GM13976 (cell line): ENCODE data around the gene RBM33.

Source experiments
- DNase-seq: peaks from one replicate; pipeline ENCODE4 v3.0.0; 2012; ENCODE audit warnings: low spot score
- in situ Hi-C: fragments of 300-500 bp; cut with MboI; formaldehyde crosslinking; loops from one replicate; pipeline ENCODE4 v1.12.0; 2022; ENCODE audit warnings: low sequenced_read_pairs, mixed read lengths, inconsistent platforms; ENCODE audit not compliant: unreplicated experiment
- TF ChIP-seq, protein P1 (sequence below): IDR thresholded peaks from 2 replicates; pipeline ENCODE4 v1.5.1; 2012; ENCODE audit warnings: borderline replicate concordance, mild to moderate bottlenecking; ENCODE audit not compliant: insufficient read depth; ENCODE audit errors: extremely low read depth, missing control alignments, control extremely low read depth

RBM33 gene

DNA sequence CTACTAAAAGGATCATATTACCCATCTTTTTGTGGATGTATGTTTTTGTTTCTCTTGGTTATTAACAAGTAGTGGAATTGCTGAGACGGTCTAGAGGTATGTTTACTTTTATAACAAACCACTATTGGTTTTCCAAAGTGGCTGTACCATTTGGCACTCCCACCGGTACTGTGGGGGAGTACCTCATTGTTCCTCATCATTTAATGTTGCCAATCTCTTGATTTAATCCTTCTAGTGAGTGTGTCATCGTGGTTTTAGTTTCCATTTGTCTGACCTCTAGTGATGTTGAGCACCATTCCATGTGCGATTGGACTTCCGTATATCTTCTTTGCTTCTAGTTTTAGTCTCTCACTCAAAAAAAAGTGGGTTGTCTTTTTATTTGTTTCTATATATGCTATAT is 50.4 kb downstream of the RBM33 start:
- in situ Hi-C loops: no loop called here
- TF ChIP-seq, protein P1, sequence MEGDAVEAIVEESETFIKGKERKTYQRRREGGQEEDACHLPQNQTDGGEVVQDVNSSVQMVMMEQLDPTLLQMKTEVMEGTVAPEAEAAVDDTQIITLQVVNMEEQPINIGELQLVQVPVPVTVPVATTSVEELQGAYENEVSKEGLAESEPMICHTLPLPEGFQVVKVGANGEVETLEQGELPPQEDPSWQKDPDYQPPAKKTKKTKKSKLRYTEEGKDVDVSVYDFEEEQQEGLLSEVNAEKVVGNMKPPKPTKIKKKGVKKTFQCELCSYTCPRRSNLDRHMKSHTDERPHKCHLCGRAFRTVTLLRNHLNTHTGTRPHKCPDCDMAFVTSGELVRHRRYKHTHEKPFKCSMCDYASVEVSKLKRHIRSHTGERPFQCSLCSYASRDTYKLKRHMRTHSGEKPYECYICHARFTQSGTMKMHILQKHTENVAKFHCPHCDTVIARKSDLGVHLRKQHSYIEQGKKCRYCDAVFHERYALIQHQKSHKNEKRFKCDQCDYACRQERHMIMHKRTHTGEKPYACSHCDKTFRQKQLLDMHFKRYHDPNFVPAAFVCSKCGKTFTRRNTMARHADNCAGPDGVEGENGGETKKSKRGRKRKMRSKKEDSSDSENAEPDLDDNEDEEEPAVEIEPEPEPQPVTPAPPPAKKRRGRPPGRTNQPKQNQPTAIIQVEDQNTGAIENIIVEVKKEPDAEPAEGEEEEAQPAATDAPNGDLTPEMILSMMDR: no peak
- DNase-seq: no peak

DNA sequence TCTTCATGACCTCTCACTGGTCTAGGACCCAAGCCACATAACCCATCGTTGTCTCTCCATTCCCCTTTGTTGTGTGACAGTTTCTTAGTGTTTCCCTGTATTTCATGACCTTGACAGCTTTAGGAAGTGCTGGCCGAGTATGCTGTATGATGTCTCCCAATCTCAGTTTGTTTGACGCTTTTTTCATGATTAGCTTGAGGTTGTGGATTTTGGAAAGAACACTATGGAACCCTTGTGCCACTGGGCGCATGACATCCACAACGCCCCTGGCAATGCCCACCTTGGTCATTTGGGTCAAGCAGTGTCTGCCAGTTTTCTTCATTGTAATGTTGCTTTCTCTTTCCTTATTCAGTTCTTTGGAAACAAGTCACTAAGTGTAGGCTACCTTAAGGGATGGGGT is 52.3 kb downstream of the RBM33 start:
- in situ Hi-C loops: no loop called here
- TF ChIP-seq, protein P1: no peak
- no peak for DNase-seq

DNA sequence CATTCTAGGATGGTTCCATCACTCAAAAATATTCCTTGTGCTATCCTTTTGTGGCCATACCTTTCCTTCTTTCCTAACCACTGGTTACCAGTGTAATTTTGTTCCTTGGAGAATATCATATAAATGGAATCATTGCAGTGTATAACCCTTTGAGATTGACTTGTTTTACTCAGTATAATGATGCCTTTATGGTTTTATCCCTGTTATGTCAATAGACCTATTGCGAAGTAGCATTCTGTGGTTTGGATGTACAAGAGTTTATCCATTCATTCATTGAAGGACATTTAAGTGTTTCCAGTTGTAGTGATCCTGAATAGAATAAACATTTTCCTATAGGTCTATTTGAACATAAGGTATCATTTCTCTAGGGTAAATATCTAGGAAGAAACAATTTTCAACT is 54.2 kb downstream of the RBM33 start:
- TF ChIP-seq, protein P1: no peak
- no peak for DNase-seq
- in situ Hi-C loops: no loop called here

DNA sequence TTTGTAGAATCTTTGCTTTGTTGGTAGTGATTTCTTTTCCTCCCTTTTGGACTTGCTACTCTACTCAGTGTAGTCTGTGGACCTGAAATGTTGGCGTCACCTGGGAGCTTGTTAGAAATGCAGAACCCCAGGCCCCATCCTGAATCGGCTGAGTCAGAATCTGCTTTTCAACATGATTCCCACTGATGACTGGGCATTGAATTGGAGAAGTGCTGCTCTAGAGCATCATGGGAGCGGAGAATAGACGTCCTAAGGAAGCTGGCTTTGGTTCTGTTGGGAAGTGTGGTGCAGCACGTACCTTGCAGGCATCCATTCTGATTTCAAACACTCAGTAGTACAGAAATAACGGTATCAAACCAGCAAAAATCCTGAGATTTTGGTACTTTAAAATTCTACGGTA is 54.7 kb downstream of the RBM33 start:
- TF ChIP-seq, protein P1: no peak
- DNase-seq: no peak
- in situ Hi-C loops: no loop called here

DNA sequence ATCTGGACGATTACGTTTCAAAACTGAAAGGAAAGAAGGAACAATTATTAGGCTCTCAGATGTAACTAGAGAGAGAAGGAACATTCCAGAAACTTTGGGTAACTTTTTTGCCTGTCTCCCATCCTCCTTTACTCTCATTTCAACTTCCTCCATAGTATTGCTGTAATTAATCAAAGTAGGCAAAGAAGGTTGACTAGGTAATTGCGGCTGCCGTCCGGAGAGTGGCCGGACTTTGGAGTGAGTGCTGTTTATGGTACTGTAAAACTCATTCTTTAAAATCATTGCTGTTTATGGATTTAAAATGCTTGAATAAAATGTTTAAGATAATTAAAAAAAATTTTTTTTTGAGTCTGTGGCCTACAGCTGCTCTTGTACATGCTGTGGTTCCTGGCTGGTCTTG is 56.4 kb downstream of the RBM33 start:
- in situ Hi-C loops: no loop called here
- TF ChIP-seq, protein P1: no peak
- DNase-seq: no peak

DNA sequence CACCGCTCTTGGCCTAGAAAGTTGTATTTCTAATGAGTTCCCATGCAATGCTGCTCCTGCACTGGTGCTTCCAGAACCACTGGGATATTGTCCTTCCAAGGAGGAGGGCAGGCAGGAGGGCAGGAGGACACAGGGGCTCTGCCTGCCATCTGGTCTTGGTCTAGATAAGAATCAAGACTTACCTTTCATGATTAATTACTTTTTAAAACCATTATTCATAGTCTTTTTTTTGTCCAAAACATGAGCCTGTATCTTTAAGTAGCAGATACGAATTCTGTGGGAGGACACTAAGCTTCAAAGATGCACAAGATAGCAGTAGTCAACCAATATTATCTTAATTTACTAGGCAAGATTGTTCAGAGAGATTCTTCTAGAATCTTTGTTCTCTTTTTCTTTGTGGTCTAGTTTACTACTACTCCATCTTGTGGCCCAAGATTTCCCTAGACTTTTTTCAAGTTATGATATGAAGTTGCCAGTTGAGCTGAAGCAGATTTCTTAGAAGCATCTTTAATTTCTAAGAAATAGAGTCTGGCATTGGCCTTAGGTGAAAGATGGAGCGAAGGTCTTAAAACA is 57.6 kb downstream of the RBM33 start:
- TF ChIP-seq, protein P1: no peak
- in situ Hi-C loops: no loop called here
- DNase-seq: no peak
